HG03469 (cell line): ENCODE results near the gene OPRL1.

Experiments used
- ATAC-seq: cut with Tn5 transposase; IDR thresholded peaks from one replicate; pipeline ENCODE4 v1.9.1; 2021; ENCODE audit warnings: mild to moderate bottlenecking, moderate library complexity, moderate number of reproducible peaks; ENCODE audit not compliant: unreplicated experiment

Gene OPRL1

GRCh38 chr20:64139199-64140060 is 59.5 kb downstream of the OPRL1 start:
- no peak for ATAC-seq

GRCh38 chr20:64140061-64140931 is 60.4 kb downstream of the OPRL1 start:
- no peak for ATAC-seq

GRCh38 chr20:64140956-64141355 is 61.1 kb downstream of the OPRL1 start:
- ATAC-seq, result no peak

GRCh38 chr20:64142590-64142989 is 62.7 kb downstream of the OPRL1 start:
- no peak for ATAC-seq

- ATAC-seq, result no peak
Observed at GRCh38 chr20:64143018-64143801, 63.3 kb downstream of the OPRL1 start.

- no peak for ATAC-seq
Observed at GRCh38 chr20:64144144-64144912, 64.4 kb downstream of the OPRL1 start.

- no peak for ATAC-seq
Observed at GRCh38 chr20:64145458-64146300, 65.8 kb downstream of the OPRL1 start.

GRCh38 chr20:64146301-64146935 is 66.5 kb downstream of the OPRL1 start:
- ATAC-seq, result no peak

- no peak for ATAC-seq
Observed at GRCh38 chr20:64146936-64147477, 67.1 kb downstream of the OPRL1 start.

GRCh38 chr20:64148581-64148980 is 68.7 kb downstream of the OPRL1 start:
- no peak for ATAC-seq

GRCh38 chr20:64149141-64149540 is 69.3 kb downstream of the OPRL1 start:
- ATAC-seq, result no peak

- no peak for ATAC-seq
Observed at GRCh38 chr20:64149809-64150560, 70.1 kb downstream of the OPRL1 start.
